SK-N-SH (cell line): ENCODE data around the gene TBC1D16. TPM values are rescaled to one million over a fixed set of nuclear protein-coding genes. Genes with fewer than 3 reads are reported as not detected.

ENCODE experiments used
- CTCF ChIA-PET: fragments of 300-600, 350-600 bp; formaldehyde crosslinking; extraction: SDS; loops from one replicate; lab custom pipeline; 2021; lab: Yijun Ruan, JAX
- POLR2A ChIA-PET: fragments of 350-600 bp; sonication (Branson Sonifier 250); formaldehyde crosslinking; extraction: SDS; loops from one replicate; lab custom pipeline; 2020; ENCODE audit warnings: antibody characterized with exemption, inconsistent platforms; lab: Yijun Ruan, JAX
- DNase-seq: peaks from one replicate; pipeline ENCODE4 v3.0.0; 2012
- H2AFZ ChIP-seq: fragments of 200-600 bp; sonication (generic); 2 replicates; pipeline ENCODE4 v1.8.1; 2016; ENCODE audit warnings: antibody characterized with exemption, mild to moderate bottlenecking, low read depth
- H3F3A ChIP-seq: fragments of 200-600 bp; sonication (generic); replicated peaks from 2 replicates; pipeline ENCODE3; 2016; ENCODE audit warnings: antibody characterized with exemption, mild to moderate bottlenecking; ENCODE audit not compliant: insufficient read depth
- H3K27ac ChIP-seq, 2 experiments: fragments of 200-500 bp in 1 of 2; fragments of 200-600 bp in 1 of 2; sonication (Bioruptor generic) in 1 of 2; sonication (generic), shearing (Covaris generic) in 1 of 2; 2 replicates each; pipeline versions ENCODE4 v1.5.1 to v1.6.1; 2014 to 2016; ENCODE audit warnings: low read depth in 2 of 2, inconsistent platforms in 1 of 2, low read length in 1 of 2, mild to moderate bottlenecking in 1 of 2, mixed read lengths in 1 of 2
- H3K27me3 ChIP-seq: fragments of 200-600 bp; sonication (generic), shearing (Covaris generic); 2 replicates; pipeline ENCODE4 v1.6.1; 2016; ENCODE audit warnings: mixed run types; ENCODE audit not compliant: insufficient read depth
- H3K36me3 ChIP-seq, 2 experiments: fragments of 200-500 bp in 1 of 2; fragments of 200-600 bp in 1 of 2; sonication (Bioruptor generic) in 1 of 2; sonication (generic) in 1 of 2; replicated peaks in 1 of 2; 2 replicates each; pipeline versions ENCODE3 to v1.5.1; 2014 to 2016; ENCODE audit warnings: low read length in 1 of 2, mild to moderate bottlenecking in 1 of 2; ENCODE audit not compliant: insufficient read depth in 2 of 2, control insufficient read depth in 1 of 2
- H3K4me1 ChIP-seq, 2 experiments: fragments of 200-500 bp in 1 of 2; fragments of 200-600 bp in 1 of 2; sonication (Bioruptor generic) in 1 of 2; sonication (generic), shearing (Covaris generic) in 1 of 2; 2 replicates each; pipeline versions ENCODE4 v1.5.1 to v1.6.1; 2014 to 2016; ENCODE audit warnings: low read depth in 1 of 2, low read length in 1 of 2, mixed run types in 1 of 2; ENCODE audit not compliant: insufficient read depth in 2 of 2, control insufficient read depth in 1 of 2
- H3K4me2 ChIP-seq: fragments of 200-600 bp; sonication (generic), shearing (Covaris generic); 2 replicates; pipeline ENCODE4 v1.6.1; 2017; ENCODE audit warnings: mixed run types
- H3K4me3 ChIP-seq, 2 experiments: fragments of 200-500 bp in 1 of 2; fragments of 200-600 bp in 1 of 2; sonication (Bioruptor generic) in 1 of 2; sonication (generic), shearing (Covaris generic) in 1 of 2; 2 replicates each; pipeline versions ENCODE4 v1.5.1 to v1.8.1; 2014 to 2016; ENCODE audit warnings: low read depth in 2 of 2, inconsistent platforms in 1 of 2, low read length in 1 of 2, mild to moderate bottlenecking in 1 of 2, mixed read lengths in 1 of 2, moderate library complexity in 1 of 2
- H3K79me2 ChIP-seq: fragments of 200-600 bp; sonication (generic); 2 replicates; pipeline ENCODE4 v1.8.1; 2017; ENCODE audit warnings: mild to moderate bottlenecking; ENCODE audit not compliant: insufficient read depth
- H3K9ac ChIP-seq: fragments of 200-600 bp; sonication (generic); 2 replicates; pipeline ENCODE4 v1.6.1; 2017; ENCODE audit warnings: mixed run types
- H3K9me2 ChIP-seq: fragments of 200-600 bp; sonication (generic); 2 replicates; pipeline ENCODE4 v1.6.1; 2017; ENCODE audit warnings: mixed run types
- H3K9me3 ChIP-seq: fragments of 200-600 bp; sonication (generic); 2 replicates; pipeline ENCODE4 v1.6.1; 2017; ENCODE audit warnings: mixed run types, mild to moderate bottlenecking, moderate library complexity
- H4K20me1 ChIP-seq: fragments of 200-600 bp; sonication (generic); 2 replicates; pipeline ENCODE4 v1.6.1; 2017; ENCODE audit warnings: mild to moderate bottlenecking, mixed run types; ENCODE audit not compliant: insufficient read depth
- ELF1 ChIP-seq: IDR thresholded peaks from 2 replicates; pipeline ENCODE4 v1.4.0; 2012
- EP300 ChIP-seq, 2 experiments: IDR thresholded peaks; 2 replicates each; pipeline versions ENCODE4 v1.4.0 to v1.6.1; 2012; ENCODE audit warnings: borderline replicate concordance in 1 of 2, low read depth in 1 of 2, low read length in 1 of 2
- EZH2phosphoT487 ChIP-seq: fragments of 200-600 bp; sonication (generic); IDR thresholded peaks from 2 replicates; pipeline ENCODE4 v1.6.1; 2017; ENCODE audit warnings: low read depth, mixed run types, mild to moderate bottlenecking, antibody characterized with exemption, moderate library complexity, borderline replicate concordance
- FOSL2 ChIP-seq: IDR thresholded peaks from 2 replicates; pipeline ENCODE4 v1.4.0; 2012; ENCODE audit warnings: low read depth, mild to moderate bottlenecking, moderate library complexity, borderline replicate concordance
- FOXJ3 ChIP-seq: sonication (generic); formaldehyde crosslinking; IDR thresholded peaks from 2 replicates; pipeline ENCODE4 v1.5.1; 2020; ENCODE audit warnings: mild to moderate bottlenecking, missing genetic modification reagents
- FOXM1 ChIP-seq: IDR thresholded peaks from 2 replicates; pipeline ENCODE4 v1.4.0; 2012; ENCODE audit warnings: low read depth, mild to moderate bottlenecking
- GATA2 ChIP-seq: sonication (generic); formaldehyde crosslinking; IDR thresholded peaks from 2 replicates; pipeline ENCODE4 v1.5.0; 2020; ENCODE audit warnings: mild to moderate bottlenecking, missing genetic modification reagents
- IRF3 ChIP-seq: fragments of 150-350 bp; IDR thresholded peaks from 2 replicates; pipeline ENCODE4 v1.6.1; 2016; ENCODE audit warnings: mild to moderate bottlenecking, low read depth, low read length
- JUND ChIP-seq: IDR thresholded peaks from 2 replicates; pipeline ENCODE4 v1.4.0; 2012
- MAX ChIP-seq: IDR thresholded peaks from 2 replicates; pipeline ENCODE4 v1.4.0; 2012; ENCODE audit warnings: low read depth
- MXI1 ChIP-seq: IDR thresholded peaks from 2 replicates; pipeline ENCODE4 v1.6.1; 2012; ENCODE audit warnings: mild to moderate bottlenecking, low read depth, low read length, improper control_type of control experiment
- NFIC ChIP-seq: IDR thresholded peaks from 2 replicates; pipeline ENCODE4 v1.4.0; 2012; ENCODE audit warnings: borderline replicate concordance
- NRF1 ChIP-seq: IDR thresholded peaks from 2 replicates; pipeline ENCODE4 v1.6.1; 2012; ENCODE audit warnings: low read depth, mild to moderate bottlenecking, low read length
- POLR2AphosphoS5 ChIP-seq: IDR thresholded peaks from 2 replicates; pipeline ENCODE4 v1.6.1; 2012; ENCODE audit warnings: low read depth, low read length
- RAD21 ChIP-seq: IDR thresholded peaks from 2 replicates; pipeline ENCODE4 v1.6.1; 2012; ENCODE audit warnings: mild to moderate bottlenecking, low read length
- SMC3 ChIP-seq: IDR thresholded peaks from 2 replicates; pipeline ENCODE4 v1.6.1; 2012; ENCODE audit warnings: low read depth, low read length, improper control_type of control experiment
- TAF1 ChIP-seq: IDR thresholded peaks from 2 replicates; pipeline ENCODE4 v1.6.1; 2012; ENCODE audit warnings: low read depth, mild to moderate bottlenecking, low read length, moderate library complexity, borderline replicate concordance
- TCF12 ChIP-seq: IDR thresholded peaks from 2 replicates; pipeline ENCODE4 v1.4.0; 2012
- TEAD4 ChIP-seq: IDR thresholded peaks from 2 replicates; pipeline ENCODE4 v1.4.0; 2012; ENCODE audit warnings: mild to moderate bottlenecking, borderline replicate concordance; ENCODE audit not compliant: insufficient read depth
- USF1 ChIP-seq: IDR thresholded peaks from 2 replicates; pipeline ENCODE4 v1.4.0; 2012; ENCODE audit warnings: low read depth, borderline replicate concordance
- whole genome bisulfite sequencing: methylation state at CpG from one replicate; pipeline ENCODE4 v1.1.6; 2017; ENCODE audit warnings: low lambda C conversion rate; 5-methylcytosine and 5-hydroxymethylcytosine counted together
- polyA plus RNA-seq, 3 experiments: library from polyadenylated mRNA; depleted of rRNA; stranded (reverse); fragments of >200 nt; gene quantifications; 2 replicates each; pipeline ENCODE4 v1.2.3, GENCODE V29; 2012

TBC1D16 gene
- polyA plus RNA-seq, 1 of the 3 experiments (the other 2 are of a cell fraction) = 14.5 TPM

- Histone ChIP-seq H3K79me2 (no peaks in the 10 kb centered on the region), H3K27me3 (peaks cover 24% of the 10 kb centered on the region; the same call in 1 of the 2 replicates), H3K4me1 (peaks cover 0 to 21% of the 10 kb centered on the region in 2 experiments; a peak in 1 of 4 replicates), H3K27ac (no peak overlapping the region), H3K4me3 (no peak overlapping the region), H3K9me3 (no peaks in the 10 kb centered on the region), H2AFZ (no peak overlapping the region)
- POLR2A ChIA-PET = no interaction called here
- TF ChIP-seq FOXM1 (no peak), IRF3 (no peak), RAD21 (no peak), SMC3 (no peak), MAX (no peak), TCF12 (no peak), NFIC (no peak), MXI1 (no peak), FOXJ3 (no peak), EZH2phosphoT487 (no peak), NRF1 (no peak), USF1 (no peak), ELF1 (no peak)
- TF ChIP-seq, all 33 proteins: peak for 0
- DNase-seq = no peak
- Histone ChIP-seq H3K4me2 (no peak overlapping the region), H3K9ac (no peak overlapping the region), H4K20me1 (no peaks in the 10 kb centered on the region), H3K36me3 (no peaks in the 10 kb centered on the region), H3K9me2 (no peaks in the 10 kb centered on the region), H3F3A (no peaks in the 10 kb centered on the region)
- CTCF ChIA-PET = interaction anchor here (1.1 to 9.5 kb wide), 3 partner anchors 18 to 57 kb away, joined by 4 to 92 read pairs (median 79); partner anchors contain the start of gene CBX4
- WGBS = 58% methylated on average over 11 of the region's 11 CpGs
These were observed 143.0 kb downstream of the TBC1D16 start for GRCh38 chr17:79892457-79893241.

GRCh38 chr17:79891113-79891730 lies 144.4 kb downstream of the TBC1D16 start:
- Histone ChIP-seq H3K9me2 (no peaks in the 10 kb centered on the region), H3K4me1 (peaks cover 0 to 21% of the 10 kb centered on the region in 2 experiments; a peak in 1 of 4 replicates), H3F3A (no peaks in the 10 kb centered on the region), H3K27me3 (peaks cover 27% of the 10 kb centered on the region), H3K4me3 (no peak overlapping the region), H3K27ac (no peak overlapping the region), H4K20me1 (no peaks in the 10 kb centered on the region), H3K9ac (no peak overlapping the region), H3K4me2 (no peak overlapping the region), H3K9me3 (no peaks in the 10 kb centered on the region), H2AFZ (no peak overlapping the region), H3K36me3 (no peaks in the 10 kb centered on the region), H3K79me2 (no peaks in the 10 kb centered on the region)
- 0 out of 2 replicates have a peak, but pooled peaks have one; percentile 3 for TF ChIP-seq MXI1
- TF ChIP-seq TEAD4 = no peak
- no peak for TF ChIP-seq JUND
- TF ChIP-seq POLR2AphosphoS5 = no peak
- TF ChIP-seq TAF1 = no peak
- TF ChIP-seq EP300 (IDR thresholded peaks at IDR 0.05; ENCODE audit: borderline replicate concordance in 1 of 2, low read depth in 1 of 2, low read length in 1 of 2) = no peak
- no peak for TF ChIP-seq FOSL2
- TF ChIP-seq NRF1 = no peak
- TF ChIP-seq GATA2 (CRISPR knock-in tag) = peak; percentile 56
- TF ChIP-seq NFIC = no peak
- peak; percentile 50 for DNase-seq
- WGBS = 73% methylated on average over 16 of the region's 16 CpGs
- ChIA-PET POLR2A (interaction anchor here (0.9 kb wide), 1 partner anchor 77 kb away, joined by 3 read pairs; no protein-coding TSS in a partner anchor), CTCF (interaction anchor here (0.9 to 9.5 kb wide), 14 partner anchors 14 to 149 kb away, joined by 3 to 92 read pairs (median 6); partner anchors contain the start of gene CBX4)
